GOT3 (cell line): ENCODE data around the gene EYS.
"Not testable (repeated sequence)": the region's sequence is repeated elsewhere in the genome, so short reads cannot be mapped to it uniquely, and the experiment has no call there.

Experiments
- DNase-seq: peaks from one replicate; lab custom pipeline; 2025; ENCODE audit warnings: mixed read lengths; lab: John Stamatoyannopoulos, UW

EYS gene

DNA sequence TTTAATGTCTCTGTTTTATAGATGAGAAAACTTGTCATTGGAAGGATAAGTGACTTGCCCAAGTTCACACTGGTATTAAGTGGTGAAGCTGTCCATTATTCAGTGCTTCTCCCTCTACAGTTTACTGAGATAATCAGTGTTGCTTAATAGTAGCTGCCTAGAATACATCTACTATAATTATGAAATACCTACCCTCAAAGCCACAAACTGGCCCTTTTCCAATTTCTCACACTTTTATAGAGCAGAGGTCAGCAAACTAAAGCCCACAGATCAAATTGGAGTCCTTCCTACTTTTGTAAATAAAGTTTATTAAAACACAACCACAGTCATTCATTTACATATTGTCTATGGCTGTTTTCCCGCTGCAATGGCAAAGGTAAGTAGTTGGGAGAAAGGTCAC is 73.5 kb downstream of the EYS start:
- no peak for DNase-seq

DNA sequence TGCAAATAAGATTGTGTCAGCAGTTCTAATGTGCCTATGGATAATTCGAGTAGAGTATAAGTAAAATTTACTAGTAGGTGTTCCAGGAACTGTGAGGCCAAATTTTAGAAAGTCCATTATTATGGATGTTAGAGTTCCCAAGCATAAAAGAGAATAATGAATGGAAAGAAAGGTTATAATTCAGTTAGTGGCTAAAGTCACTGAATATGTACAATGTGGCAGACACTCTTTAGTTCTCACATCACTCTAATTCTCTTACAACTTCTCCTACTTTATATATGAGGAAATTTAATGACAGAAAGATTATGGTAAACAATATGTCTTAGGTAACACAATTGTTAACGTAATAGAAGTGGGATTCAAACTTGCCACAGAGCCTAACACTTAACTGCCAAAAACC is 75.3 kb downstream of the EYS start:
- DNase-seq, result no peak

DNA sequence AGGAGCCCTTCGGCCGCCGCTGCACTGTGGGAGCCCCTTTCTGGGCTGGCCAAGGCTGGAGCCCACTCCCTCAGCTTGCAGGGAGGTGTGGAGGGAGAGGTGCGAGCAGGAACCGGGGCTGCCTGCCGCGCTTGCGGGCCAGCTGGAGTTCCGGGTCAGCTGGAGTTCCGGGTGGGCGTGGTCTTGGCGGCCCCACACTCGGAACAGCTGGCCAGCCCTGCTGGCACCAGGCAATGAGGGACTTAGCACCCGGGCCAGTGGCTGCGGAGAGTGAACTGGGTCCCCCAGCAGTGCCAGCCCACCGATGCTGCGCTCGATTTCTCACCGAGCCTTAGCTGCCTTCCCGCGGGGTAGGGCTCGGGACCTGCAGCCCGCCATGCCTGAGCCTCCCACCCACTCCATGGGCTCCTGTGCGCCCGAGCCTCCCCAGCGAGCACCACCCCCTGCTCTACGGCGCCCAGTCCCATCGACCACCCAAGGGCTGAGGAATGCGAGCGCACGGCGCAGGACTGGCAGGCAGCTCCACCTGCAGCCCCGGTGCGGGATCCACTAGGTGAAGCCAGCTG is 79.5 kb downstream of the EYS start:
- not testable (repeated sequence) for DNase-seq

DNA sequence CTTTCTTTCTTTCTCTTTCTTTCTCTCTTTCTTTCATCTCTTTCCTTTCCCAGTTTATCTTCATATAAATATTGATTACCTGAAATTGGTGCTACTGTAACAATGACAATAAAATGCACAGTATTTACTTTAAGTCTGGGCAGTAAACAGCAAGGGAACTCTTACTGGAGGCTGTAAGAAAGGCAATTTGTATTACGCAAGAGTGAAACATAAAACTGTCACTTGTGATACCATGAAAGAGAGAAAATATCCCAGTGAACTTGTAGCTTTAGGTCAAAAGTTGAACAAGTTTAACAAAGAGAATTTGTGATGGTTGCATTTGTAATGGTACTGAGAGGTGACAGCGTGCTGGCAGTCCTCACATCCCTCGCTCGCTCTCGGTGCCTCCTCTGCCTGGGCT is 80.0 kb downstream of the EYS start:
- no peak for DNase-seq

DNA sequence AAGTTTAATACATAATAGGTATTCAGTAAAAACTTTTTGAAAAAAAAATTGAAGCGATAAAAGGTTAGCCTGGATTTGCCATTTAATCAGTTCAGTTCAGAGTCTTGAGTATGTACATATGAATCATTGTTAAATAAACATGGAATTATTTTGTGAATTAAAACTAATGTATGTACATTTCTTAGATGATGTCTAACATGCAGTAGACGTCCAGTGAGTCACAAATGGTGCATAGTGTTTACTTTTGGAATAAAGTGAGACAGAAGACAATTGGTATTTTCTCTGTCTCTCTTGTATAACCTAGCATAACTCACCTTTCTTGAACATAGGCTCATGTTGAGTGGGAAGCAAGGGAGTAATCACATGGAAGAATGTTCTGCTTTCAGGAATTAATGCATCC is 83.5 kb downstream of the EYS start:
- no peak for DNase-seq

DNA sequence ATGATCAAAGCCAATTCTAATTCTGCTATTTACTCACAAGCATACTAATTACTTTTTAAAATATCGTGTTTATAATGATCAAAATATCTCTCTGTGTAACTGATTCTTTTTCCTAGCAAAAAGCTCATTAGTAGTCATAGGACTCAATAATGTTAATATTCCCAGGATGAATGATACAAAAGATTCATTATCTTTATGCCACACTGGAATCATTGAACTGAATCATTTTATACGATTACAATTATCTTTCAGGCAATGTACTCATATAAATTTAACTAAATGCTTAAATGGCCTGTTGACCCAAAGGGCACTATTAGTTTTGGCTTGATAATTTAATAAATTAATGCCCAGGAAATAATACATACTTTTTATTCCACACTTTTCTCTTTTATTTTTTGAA is 96.3 kb downstream of the EYS start:
- no peak for DNase-seq

DNA sequence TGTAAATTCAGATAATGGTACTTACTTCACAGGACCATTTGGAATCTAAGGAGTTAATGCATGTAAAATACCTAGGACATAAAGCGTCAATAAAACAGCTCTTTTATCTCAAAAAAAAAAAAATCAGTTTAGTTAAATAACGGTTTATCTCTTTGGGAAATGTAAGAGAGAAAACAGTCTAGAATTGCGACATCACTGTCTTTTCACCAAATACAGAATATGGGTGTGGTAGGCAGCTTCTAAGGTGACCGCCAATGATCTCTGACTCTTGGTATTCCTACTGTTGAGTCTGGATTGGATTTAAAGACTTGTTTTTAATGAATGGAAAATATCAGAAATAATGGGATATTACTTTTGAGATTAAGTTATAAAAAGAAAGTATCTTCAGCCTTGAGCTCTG is 111.5 kb downstream of the EYS start:
- DNase-seq, result no peak

DNA sequence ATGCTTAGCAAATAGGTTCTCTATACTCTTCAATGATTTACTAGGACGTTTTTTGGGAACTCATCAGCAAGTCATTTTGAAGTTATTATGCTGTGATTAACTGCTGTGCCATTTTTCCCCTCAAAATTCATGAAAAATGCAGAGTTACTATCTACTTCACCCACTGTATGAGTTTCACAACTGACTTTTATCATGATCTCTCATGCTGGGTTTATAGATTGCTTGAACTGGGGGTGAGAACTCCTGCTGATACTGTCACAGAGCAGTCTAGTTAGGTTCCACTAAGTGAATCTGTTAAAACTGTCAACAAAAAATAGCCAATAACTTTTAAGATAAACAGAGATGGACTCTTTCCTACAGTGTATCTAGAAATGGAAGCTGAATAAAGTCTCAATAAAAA is 136.7 kb downstream of the EYS start:
- DNase-seq, result no peak

DNA sequence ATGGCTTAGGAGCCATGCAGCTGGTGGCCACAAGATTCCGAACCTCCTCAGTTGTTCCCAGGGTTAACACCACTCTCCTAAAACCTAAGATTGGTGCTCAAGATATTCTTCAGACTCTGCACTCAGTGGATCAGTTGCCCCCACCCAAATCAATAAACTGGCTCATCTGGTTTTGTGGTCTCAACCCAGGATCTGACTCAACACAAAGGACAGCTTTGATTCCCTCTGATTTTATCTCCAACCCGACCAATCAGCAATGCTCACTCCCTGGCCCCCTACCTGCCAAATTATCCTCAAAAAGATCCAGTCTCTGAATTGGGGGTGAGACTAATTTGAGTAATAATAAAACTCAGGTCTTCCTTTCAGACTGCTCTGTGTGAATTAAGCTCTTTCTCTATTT is 137.5 kb downstream of the EYS start:
- no peak for DNase-seq

DNA sequence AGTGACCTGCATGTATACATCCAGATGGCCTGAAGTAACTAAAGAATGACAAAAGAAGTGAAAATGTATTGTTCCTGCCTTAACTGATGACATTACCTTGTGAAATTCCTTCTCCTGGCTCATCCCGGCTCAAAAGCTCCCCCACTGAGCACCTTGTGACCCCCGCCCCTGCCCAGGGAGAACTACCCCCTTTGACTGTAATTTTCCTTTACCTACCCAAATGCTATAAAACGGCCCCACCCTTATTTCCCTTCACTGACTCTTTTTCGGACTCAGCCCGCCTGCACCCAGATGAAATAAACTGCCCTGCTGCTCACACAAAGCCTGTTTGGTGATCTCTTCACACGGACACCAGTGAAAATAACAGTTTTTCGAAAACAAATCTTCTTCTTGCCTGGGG is 138.0 kb downstream of the EYS start:
- not testable (repeated sequence) for DNase-seq

DNA sequence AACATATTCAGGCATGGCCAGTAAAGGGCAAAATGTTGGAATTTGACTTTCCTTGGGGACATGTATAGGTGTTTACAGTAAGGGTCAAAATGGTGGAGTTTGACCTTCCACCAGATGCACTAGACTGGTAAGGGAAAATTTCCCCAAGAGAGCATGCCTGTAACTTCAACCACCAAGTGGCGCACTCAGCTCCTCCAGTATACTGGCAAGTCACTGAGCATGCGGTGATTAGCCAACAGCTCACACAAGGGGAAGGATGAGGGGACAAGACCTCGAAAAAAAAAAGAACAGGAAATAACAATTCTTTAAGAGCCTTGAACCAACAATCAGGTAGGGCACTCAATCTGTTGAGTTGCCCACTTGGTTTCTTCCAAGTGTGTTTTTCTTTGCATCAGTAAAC is 140.9 kb downstream of the EYS start:
- no peak for DNase-seq

DNA sequence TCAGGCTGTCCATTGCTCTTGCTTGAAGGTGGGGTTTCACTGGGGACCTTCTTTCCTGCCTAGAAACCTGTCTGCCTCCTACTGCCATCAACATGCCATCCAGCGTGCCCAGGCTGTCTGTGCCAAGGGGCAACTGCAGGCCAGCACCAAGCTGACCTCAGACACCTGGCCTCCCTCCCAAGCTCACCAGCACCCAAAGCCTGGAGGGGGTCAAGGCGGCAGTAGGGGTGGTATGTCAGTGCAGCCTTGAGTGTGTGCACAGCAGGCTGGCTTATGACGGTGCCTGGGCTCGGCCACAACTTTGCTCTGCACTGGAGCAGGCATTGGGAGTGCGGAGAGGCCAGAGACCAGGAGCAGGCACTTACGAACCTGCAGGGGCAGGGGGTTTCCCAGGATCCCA is 149.0 kb downstream of the EYS start:
- no peak for DNase-seq

DNA sequence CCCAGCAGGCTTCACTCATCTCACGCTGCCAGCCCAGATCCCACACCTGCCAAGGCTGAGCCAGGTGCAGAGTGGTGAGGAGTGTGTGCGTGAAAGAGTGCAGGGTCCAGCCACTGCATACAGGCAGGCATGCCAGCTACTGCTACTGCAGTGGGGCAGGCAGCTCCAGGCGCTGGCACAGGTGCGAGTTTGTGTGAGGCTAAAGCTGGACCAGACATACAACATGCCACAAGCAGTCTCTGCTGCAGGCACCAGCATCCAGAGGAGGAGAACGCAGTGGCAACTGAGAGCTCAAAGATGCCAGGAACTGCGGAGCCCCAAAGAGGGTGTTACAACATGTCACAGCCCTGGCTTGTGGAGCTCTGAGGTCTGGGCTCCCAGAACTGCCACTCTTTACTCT is 149.8 kb downstream of the EYS start:
- DNase-seq, result no peak

DNA sequence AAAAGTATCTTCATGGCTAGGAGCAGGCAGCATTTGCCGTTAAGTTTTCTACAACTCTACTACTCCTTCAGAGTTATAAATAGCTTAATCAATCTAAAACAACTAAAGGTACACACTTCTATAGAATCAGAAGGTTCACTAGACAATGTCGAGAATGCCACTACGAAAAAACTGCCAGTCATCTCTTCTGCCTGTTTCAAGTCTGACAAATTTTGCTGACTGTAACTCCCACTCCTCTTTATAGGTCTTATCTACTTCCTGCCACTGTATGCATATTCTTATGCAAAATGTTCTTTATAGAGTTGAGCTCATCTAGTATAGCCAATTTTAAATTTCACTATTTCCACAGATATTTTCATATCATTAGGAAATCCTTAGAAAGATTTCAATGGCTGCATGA is 160.1 kb downstream of the EYS start:
- no peak for DNase-seq

DNA sequence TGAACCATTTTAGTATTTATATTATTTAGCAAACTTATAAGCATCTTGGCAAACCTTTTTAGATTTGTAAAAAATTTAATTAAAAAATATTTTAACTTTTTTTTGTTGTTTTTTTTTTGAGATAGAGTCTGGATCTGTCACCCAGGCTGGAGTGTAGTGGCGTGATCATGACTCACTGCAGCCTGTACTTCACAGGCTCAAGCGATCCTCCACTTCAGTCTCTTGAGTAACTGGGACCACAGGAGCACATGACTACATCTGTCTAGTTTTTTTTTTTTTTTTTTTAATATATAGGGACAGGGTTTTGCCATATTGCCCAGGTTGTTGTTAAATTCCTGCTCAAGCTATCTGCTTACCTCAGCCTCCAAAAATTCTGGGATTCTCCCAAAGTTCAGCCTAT is 161.1 kb downstream of the EYS start:
- no peak for DNase-seq

DNA sequence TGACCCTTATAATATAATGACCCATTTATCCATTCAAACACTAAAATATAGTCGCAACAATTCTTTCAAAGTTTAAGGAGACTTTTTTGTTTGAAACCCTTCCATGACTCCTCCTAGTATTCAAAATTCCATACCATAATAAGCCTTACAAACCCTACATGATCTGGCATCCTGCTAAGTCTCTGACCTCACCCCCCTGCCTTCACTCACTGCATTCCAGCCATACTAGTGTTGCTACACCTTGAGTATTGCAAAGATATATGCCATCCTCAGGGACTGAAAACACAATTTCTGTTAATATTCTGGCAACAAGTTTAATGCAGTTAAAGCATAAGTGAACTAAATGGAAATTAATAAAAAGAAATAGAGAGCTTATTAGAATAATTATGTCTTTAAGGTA is 168.4 kb downstream of the EYS start:
- DNase-seq, result no peak

DNA sequence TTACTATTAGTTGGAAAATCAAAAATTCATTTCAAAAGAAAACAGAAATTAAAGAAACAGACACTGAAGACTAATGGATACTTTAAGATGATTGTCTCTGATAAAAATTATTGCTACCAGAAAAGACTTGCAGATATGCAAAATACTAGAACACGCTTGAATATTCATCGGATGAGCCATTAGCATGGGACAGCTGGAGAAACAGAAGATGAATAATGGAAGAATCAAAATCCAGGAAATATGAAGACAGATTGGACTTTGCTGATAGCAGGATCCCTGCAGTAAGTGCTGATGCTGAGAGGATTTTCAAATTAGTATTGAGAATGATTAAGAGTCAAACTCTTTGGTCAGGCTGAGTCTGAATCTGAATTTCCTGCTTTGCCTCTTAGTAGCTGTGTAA is 169.4 kb downstream of the EYS start:
- DNase-seq, result no peak

DNA sequence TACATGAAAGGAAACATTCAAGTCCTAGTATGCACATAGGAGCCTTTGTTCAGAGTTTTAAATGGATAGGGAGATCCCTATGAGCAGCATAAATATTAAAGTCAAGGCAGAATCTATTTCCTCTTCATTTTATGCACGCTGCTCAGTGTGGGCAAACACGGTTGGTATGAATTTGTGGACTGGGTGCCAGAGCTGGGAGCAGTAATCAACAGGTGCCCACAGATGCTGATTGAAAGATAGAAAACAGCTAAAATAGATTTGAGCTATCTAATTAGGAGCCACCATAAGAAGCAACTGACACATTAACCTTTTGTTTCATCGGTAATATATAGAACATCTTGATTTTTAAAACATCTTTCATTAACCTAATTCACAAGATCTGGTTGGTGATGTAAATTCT is 175.5 kb downstream of the EYS start:
- no peak for DNase-seq

DNA sequence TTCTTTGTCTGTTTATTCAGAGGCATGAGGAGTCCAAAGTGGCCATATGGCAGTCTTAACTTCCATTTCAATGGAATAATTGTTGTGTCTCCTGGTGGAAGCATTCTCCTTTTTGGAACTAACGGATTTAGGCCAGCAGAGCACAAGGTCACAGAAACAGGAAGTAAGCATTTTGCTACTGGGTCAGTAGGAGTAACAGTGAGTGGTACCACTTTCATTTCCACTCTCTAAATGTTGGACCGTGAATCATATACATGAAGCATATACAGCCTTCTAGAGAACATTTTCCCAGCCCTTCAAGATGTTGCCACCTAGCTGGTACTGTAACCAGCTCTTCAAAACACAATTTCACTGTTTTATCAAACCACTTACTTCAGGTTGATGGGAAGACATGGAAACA is 182.8 kb downstream of the EYS start:
- DNase-seq, result no peak

DNA sequence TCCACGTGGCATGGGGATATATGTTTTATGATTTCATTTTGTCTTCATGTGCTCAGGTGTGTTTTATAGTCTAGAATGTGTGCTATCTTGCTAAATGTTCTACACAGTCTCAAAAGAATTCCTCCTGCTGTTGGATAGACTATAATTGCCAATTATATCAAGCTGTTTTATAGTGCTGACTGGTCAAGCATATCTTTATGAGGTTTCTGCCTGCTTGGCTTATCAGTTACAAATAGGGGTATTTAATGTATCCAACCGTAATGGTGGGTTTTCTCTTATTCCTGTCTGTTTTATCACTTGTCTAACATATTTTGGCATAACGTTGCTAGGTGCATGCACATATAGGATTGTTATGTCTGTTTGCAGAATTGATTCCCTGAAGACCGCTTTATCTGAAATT is 201.3 kb downstream of the EYS start:
- no peak for DNase-seq

DNA sequence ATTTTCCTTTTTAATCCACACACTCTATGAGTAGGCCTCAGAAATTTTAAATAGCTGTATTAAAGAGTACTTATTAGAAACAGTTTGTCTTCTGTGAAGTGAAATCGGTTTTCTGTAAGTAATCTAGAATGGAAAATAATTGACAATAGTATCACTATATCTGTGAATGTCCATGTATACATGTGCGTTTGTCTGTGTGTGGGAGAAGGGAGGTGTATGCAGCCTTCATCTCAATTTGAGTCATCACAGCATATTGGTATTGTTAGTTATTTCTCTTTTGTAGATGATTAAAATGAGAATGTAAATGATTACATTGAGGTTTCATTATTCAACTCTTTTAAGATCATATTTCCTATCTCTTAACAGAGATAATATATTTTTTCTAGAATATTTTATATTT is 206.0 kb downstream of the EYS start:
- DNase-seq, result no peak

DNA sequence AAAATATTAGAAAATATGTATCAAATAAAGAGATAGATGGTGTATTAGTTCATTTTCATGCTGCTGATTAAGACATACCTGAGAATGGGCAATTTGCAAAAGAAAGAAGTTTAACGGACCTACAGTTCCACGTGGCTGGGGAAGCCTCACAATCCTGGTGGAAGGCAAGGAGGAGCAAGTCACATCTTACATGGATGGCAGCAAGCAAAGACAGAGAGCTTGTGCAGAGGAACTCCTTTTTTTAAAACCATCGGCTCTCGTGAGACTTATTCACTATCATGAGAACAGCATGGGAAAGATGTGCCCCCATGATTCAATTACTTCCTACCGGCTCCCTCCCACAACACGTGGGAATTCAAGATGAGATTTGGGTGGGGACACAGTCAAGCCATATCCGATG is 223.4 kb downstream of the EYS start:
- not testable (repeated sequence) for DNase-seq

DNA sequence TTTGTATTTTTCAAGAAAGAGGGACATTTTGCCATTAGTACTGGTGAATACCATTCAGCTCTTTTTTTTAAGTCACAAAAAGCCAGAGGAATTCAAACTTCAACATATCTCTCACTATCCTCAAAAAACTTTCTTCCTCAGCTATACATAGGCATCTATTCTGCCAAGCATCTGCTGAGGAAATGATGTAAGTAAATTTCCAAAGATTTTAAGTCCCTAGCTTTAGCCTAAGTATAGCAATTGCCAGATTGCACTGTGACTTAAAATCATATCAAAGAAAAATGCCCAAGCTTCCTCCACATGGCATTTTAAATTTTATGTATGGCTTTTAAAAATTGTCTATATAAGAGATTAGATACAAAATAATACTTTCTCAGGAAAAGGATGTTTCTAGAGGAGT is 237.4 kb downstream of the EYS start:
- no peak for DNase-seq

DNA sequence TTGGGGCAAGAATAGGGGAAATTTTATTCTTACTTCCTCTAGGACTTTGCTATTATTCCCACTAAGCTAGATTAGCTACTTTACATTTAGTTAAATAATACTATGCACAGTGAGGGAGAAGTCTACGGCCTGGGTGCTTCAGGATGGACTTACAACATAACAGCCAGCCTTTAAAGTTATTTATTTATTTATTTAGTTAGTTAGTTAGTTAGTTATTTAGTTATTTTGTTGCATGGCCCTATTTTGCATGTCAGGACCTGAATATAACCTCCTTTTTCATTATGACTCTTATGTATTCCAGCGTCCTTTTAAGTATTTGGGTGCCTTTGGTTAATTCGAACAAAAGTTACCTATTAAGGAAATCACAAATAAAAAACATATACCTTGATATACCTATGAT is 238.7 kb downstream of the EYS start:
- DNase-seq, result no peak

DNA sequence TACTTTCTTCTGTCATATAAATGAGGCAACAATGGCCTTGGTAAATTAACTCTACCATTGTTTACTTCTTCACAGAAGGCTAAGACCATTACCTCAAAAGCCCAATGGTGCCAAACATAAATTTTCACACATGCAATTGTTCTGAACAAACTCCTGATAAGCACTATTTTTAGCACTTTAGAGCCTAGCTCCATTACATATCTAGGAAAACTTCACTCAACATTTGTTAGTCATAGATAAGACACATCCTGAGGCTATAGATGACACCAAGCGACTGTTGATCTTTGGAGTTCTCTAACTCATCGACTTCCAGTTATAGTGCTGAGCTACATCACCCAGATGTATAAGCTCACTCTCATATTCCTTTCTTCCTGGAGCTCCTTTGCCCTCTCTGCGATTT is 245.9 kb downstream of the EYS start:
- no peak for DNase-seq
